Measurements from ENCODE around the gene PEAR1.

Gene PEAR1

GRCh38 chr1:156884560-156885184, 8.8 kb upstream of the PEAR1 start:
- Histone ChIP-seq H4K20me1 (ENCODE audit: insufficient read depth, low read length) (peaks cover 3% of the 10 kb centered on the region), H3K27ac (ENCODE audit: low read length) (no peak overlapping the region), H3K36me3 (ENCODE audit: insufficient read depth, low read length) (no peaks in the 10 kb centered on the region), H3K4me3 (ENCODE audit: low read depth in 1 of 2, low read length in 2 of 2) (no peak overlapping the region), H2AFZ (ENCODE audit: low read depth, low read length) (no peak overlapping the region), H3K4me2 (ENCODE audit: insufficient read depth, low read length) (no peak overlapping the region), H3K27me3 (ENCODE audit: insufficient read depth, low read length, poor library complexity) (peaks cover 21% of the 10 kb centered on the region), H3K79me2 (ENCODE audit: insufficient read depth, low read length) (no peaks in the 10 kb centered on the region), H3K9ac (ENCODE audit: low read depth, low read length) (no peak overlapping the region), H3K4me1 (ENCODE audit: insufficient read depth, low read length) (no peaks in the 10 kb centered on the region), H3K9me3 (ENCODE audit: insufficient read depth, low read length, severe bottlenecking) (no peaks in the 10 kb centered on the region)
- DNase-seq: no peak
- ATAC-seq (ENCODE audit: insufficient read depth, low read depth): no peak
- no peak for TF ChIP-seq CTCF (IDR thresholded peaks at IDR 0.05; ENCODE audit: borderline replicate concordance, extremely low read depth, low read length, poor library complexity, severe bottlenecking)
- no peak for TF ChIP-seq EZH2 (IDR thresholded peaks at IDR 0.05; ENCODE audit: borderline replicate concordance, low read depth, low read length, severe bottlenecking)

- H3K79me2 ChIP-seq (ENCODE audit: insufficient read depth, low read length): no peaks in the 10 kb centered on the region
- H3K27ac ChIP-seq (ENCODE audit: low read length): no peak overlapping the region
- no peak overlapping the region for H2AFZ ChIP-seq (ENCODE audit: low read depth, low read length)
- H3K4me3 ChIP-seq (ENCODE audit: low read depth in 1 of 2, low read length in 2 of 2): no peak overlapping the region
- DNase-seq: no peak
- H3K36me3 ChIP-seq (ENCODE audit: insufficient read depth, low read length): no peaks in the 10 kb centered on the region
- peaks cover 3% of the 10 kb centered on the region; the same call in 1 of the 2 replicates for H3K4me1 ChIP-seq (ENCODE audit: insufficient read depth, low read length)
- no peak for TF ChIP-seq CTCF (IDR thresholded peaks at IDR 0.05; ENCODE audit: borderline replicate concordance, extremely low read depth, low read length, poor library complexity, severe bottlenecking)
- TF ChIP-seq EZH2 (IDR thresholded peaks at IDR 0.05; ENCODE audit: borderline replicate concordance, low read depth, low read length, severe bottlenecking): no peak
- no peaks in the 10 kb centered on the region for H3K9me3 ChIP-seq (ENCODE audit: insufficient read depth, low read length, severe bottlenecking)
- no peak for ATAC-seq (ENCODE audit: insufficient read depth, low read depth)
- H3K9ac ChIP-seq (ENCODE audit: low read depth, low read length): no peak overlapping the region
- peaks cover 21% of the 10 kb centered on the region for H3K27me3 ChIP-seq (ENCODE audit: insufficient read depth, low read length, poor library complexity)
- H4K20me1 ChIP-seq (ENCODE audit: insufficient read depth, low read length): peaks cover 3% of the 10 kb centered on the region
- no peak overlapping the region for H3K4me2 ChIP-seq (ENCODE audit: insufficient read depth, low read length)
Measured at GRCh38 chr1:156885314-156885713, 8.2 kb upstream of the PEAR1 start.

GRCh38 chr1:156885880-156886355, 7.6 kb upstream of the PEAR1 start:
- ATAC-seq (ENCODE audit: insufficient read depth, low read depth): no peak
- Histone ChIP-seq H3K4me3 (ENCODE audit: low read depth in 1 of 2, low read length in 2 of 2) (no peak overlapping the region), H3K36me3 (ENCODE audit: insufficient read depth, low read length) (no peaks in the 10 kb centered on the region), H4K20me1 (ENCODE audit: insufficient read depth, low read length) (peaks cover 3% of the 10 kb centered on the region), H3K4me2 (ENCODE audit: insufficient read depth, low read length) (no peak overlapping the region), H3K27me3 (ENCODE audit: insufficient read depth, low read length, poor library complexity) (peaks cover 21% of the 10 kb centered on the region), H3K79me2 (ENCODE audit: insufficient read depth, low read length) (no peaks in the 10 kb centered on the region), H3K4me1 (ENCODE audit: insufficient read depth, low read length) (peaks cover 3% of the 10 kb centered on the region; the same call in 1 of the 2 replicates), H3K27ac (ENCODE audit: low read length) (no peak overlapping the region), H2AFZ (ENCODE audit: low read depth, low read length) (no peak overlapping the region), H3K9me3 (ENCODE audit: insufficient read depth, low read length, severe bottlenecking) (no peaks in the 10 kb centered on the region), H3K9ac (ENCODE audit: low read depth, low read length) (no peak overlapping the region)
- TF ChIP-seq EZH2 (IDR thresholded peaks at IDR 0.05; ENCODE audit: borderline replicate concordance, low read depth, low read length, severe bottlenecking): no peak
- TF ChIP-seq CTCF (IDR thresholded peaks at IDR 0.05; ENCODE audit: borderline replicate concordance, extremely low read depth, low read length, poor library complexity, severe bottlenecking): no peak
- no peak for DNase-seq
